Esophagus mucosa (tissue), 1 donor: Measurements from ENCODE around the gene KCNIP3. TPM values are rescaled to one million over a fixed set of nuclear protein-coding genes. Genes with fewer than 3 reads are reported as not detected.

Source experiments
- ATAC-seq: fragments of 200-7000 bp; cut with Tn5 transposase; one replicate; pipeline ENCODE4 v1.9.1; 2020
- total RNA-seq: library from RNA; stranded (reverse); gene quantifications from one replicate; pipeline ENCODE4 v1.2.4, GENCODE V29; 2023
- donor health status: DM: yes; HTN: yes; CAD: no.

Gene KCNIP3
- total RNA-seq, 1 donor from 2014 or later, result 0.96 TPM

- ATAC-seq, result no peak
Measured at GRCh38 chr2:95329891-95330793, 33.0 kb downstream of the KCNIP3 start.

GRCh38 chr2:95330794-95331338, 33.7 kb downstream of the KCNIP3 start:
- ATAC-seq, result no peak

- no peak for ATAC-seq
Measured at GRCh38 chr2:95331606-95332005, 34.5 kb downstream of the KCNIP3 start.

GRCh38 chr2:95332036-95332435, 34.9 kb downstream of the KCNIP3 start:
- ATAC-seq, result no peak

GRCh38 chr2:95333056-95333455, 35.9 kb downstream of the KCNIP3 start:
- ATAC-seq, result no peak

DNA sequence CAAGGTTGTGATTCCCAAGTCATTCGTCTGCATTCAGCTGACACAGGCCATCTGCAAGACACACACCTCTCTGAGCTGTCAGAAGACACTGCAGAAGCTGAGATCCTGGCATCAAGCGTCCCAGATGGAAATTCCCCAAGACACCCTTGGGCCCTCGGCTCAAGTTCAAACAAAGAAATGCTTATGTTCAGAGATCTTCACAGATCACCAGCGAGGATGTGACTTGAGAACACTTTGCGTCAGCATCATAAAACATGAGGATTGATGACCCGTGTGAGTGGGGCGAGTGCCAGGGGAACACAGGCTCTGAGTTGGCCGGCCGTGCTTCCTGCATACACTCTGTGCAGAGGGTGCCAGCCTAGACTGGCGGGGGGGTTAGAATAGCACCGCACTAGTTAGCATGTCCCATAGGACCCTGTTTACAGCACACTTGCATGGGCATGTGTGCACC, 36.8 kb downstream of the KCNIP3 start:
- ATAC-seq, result peak; percentile 58

- no peak for ATAC-seq
Measured at GRCh38 chr2:95334916-95335641, 37.9 kb downstream of the KCNIP3 start.

- no peak for ATAC-seq
Measured at GRCh38 chr2:95336406-95336805, 39.3 kb downstream of the KCNIP3 start.

- ATAC-seq, result no peak
Measured at GRCh38 chr2:95337829-95338228, 40.7 kb downstream of the KCNIP3 start.

GRCh38 chr2:95342556-95343320, 45.6 kb downstream of the KCNIP3 start:
- ATAC-seq, result no peak

DNA sequence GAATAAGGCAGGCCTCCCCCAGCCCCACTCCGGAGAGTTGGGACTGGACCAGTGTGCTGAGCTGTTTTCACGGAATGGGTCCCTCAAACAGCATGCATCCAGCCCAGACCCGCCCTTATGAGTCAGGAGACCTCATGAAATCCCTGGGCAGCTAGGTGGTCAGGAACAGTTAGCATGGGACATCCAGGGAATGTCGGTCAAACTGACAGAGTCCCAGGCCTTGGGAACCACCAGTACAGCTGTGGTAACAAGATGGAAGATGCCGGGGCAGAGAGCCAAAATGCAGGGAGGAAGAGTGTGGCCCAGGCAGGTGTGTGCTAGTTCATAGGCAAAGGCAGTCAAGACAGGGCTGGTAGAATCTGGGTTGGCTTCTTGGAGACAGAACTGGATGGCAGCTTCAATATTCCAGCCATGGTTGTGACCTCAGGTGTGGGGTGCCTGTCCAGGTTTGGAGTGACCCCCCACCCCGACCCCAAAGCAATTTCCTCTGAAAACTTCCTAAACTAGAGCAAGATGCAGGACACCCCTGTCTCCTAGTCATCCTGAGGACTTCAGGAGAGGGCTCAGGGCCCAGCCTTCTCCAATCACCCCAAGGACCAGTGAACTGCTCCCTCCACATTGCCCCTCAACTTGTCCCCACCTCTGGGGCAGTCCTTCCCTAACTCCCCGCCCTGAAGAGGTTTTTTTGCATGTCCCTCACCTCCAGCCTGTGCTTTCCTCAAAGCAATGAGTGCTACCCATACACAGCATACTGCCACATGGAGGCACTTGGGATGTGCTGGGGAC, 46.5 kb downstream of the KCNIP3 start:
- no peak for ATAC-seq

GRCh38 chr2:95344215-95344583, 47.1 kb downstream of the KCNIP3 start:
- ATAC-seq, result no peak

DNA sequence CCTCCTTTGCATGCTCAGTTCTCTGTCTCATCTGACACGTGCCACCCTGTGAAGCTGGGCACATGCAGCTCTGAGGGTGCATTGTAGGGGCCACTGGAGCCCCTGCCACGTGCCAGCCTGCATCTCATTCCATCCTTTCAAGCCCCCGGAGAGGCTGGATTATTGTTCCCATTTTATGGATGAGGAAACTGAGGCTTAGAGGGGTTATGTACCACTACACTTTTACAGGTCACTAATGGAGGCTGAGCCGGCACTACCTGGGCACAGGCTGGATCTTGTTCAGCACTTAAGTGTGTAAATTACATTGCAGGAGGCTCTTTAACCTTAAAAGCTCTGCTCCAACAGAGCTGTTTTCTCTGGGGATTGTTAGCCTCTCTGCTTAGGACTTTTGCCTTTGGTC, 47.5 kb downstream of the KCNIP3 start:
- no peak for ATAC-seq

DNA sequence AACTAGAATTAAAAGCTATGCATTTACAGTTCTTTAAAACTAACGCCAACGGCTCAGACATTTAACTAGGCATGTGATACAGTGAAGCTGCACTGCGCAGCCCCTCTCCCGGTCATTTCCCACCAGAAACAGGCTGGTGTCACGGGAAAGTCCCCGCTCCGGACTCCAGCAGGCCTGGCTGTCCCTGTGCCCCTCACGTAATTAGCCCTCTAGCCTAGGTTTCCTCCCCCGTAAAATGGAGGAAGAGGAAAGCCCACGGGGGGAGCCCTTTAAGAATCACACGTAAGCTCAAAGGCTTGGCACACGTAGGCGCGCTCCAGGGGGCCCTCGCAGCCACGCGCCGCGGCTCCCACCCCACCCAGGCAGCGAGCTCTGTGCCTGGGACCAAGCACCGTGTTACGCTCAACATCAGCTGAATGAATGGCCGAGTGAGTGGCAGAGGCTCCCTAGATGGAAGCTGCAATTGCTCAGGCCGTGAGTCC, 48.0 kb downstream of the KCNIP3 start:
- ATAC-seq, result no peak

- peak; percentile 87 for ATAC-seq
Measured at GRCh38 chr2:95345563-95346230, 48.5 kb downstream of the KCNIP3 start.

- ATAC-seq, result peak; percentile 62
Measured at GRCh38 chr2:95346231-95346737, 49.1 kb downstream of the KCNIP3 start.

GRCh38 chr2:95346738-95347671, 49.9 kb downstream of the KCNIP3 start:
- no peak for ATAC-seq

DNA sequence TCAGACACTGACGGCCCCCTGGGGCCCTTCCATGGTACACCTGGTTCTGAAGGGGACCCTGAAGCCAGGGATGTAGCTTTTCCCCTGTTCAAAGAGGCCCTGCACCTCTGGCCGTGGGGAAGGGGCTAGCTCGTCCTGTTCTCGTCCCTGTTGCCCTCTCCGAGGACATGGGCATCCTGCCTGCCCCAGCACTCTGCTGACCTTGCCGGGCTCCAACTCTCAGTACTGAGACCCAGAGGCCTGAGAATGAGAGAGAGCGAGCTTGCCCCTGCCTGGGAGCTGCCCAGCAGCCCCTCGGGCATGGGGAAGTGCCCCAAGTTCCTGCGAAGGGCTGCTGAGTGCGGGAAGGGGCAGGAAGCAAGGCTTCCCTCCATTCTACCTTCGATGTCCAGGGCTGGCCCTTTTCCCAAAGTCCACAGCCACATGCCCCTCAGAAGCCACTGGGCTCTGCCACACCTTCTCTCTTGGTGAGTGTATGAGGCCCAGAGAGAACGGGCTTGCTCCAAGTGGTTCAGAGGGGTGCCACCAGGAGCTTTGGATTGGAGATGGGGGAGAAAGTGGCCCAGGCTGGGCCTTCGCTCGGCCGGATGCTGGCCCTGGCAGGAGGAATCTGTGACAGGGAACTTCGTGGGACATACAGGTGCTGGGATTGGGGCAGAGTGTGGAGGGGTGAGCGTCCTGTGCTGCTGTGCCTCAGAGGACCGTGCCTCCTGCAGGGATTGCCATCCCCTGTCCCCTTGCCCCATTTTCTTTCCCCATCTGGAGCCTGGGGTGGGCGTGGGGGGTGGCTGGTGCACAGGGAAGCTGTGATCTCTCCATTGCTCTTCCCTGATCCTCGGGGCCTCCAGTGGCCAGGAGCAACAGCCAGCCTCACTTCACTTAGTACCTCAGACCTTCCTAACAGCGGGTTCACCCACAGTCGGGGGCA, 50.8 kb downstream of the KCNIP3 start:
- no peak for ATAC-seq
